ENCODE results near the gene ZBTB46.
"Not testable (repeated sequence)": the region's sequence is repeated elsewhere in the genome, so short reads cannot be mapped to it uniquely, and the experiment has no call there.

The ZBTB46 gene, protein sequence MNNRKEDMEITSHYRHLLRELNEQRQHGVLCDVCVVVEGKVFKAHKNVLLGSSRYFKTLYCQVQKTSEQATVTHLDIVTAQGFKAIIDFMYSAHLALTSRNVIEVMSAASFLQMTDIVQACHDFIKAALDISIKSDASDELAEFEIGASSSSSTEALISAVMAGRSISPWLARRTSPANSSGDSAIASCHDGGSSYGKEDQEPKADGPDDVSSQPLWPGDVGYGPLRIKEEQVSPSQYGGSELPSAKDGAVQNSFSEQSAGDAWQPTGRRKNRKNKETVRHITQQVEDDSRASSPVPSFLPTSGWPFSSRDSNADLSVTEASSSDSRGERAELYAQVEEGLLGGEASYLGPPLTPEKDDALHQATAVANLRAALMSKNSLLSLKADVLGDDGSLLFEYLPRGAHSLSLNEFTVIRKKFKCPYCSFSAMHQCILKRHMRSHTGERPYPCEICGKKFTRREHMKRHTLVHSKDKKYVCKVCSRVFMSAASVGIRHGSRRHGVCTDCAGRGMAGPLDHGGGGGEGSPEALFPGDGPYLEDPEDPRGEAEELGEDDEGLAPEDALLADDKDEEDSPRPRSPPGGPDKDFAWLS

DNA sequence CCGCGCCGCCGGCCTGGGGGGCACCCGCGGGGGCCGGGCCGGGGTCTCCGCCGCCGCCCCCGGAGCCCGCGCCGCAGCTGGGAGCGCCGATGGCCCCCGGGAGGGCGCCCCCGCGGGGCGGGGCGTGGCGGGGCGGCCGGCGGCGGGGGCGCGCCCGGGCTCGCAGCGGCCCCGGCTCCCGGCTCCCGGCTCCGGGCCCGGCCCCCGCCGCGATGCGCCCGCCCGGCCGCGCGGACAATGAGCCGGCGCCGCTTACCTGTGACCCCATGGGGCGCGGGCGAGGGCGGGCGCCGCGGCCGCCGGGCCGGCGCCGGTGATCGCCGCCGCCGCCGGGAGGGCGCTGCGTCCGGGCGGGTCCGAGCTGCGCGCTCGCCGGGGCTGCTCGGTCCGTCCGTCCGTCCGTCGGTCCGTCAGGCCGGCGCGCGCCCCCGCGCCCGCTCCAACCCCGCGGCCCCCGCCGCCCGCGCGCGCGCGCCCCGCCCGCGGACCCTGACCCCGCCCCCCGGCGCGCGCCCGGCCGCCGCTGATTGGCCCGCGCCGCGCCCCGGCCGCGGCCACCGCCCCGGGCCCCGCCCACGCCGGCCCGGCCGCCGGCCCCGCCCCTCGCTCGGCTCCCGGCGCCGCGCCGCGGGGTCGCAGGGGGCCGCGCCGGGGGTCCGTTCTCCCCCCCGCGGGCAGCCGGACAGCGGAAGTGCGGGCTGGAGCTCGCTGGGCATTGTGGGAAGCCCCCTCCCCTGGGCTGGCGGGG is at the start of gene ZBTB46:
Gene ZBTB46, minus strand, starts transcription at position 424 of the 748 bp plus-strand sequence. CDS start 40,507 bp downstream, outside the sequence.
- Histone ChIP-seq H3K27ac (ENCODE audit: extremely low read depth, low read depth, low read length) (no peak within 1 kb of the TSS; the same call in 1 of the 2 replicates), H3K9me3 (ENCODE audit: control insufficient read depth, insufficient read depth, low read depth, low read length) (no peaks in the 10 kb centered on the region), H3K4me1 (ENCODE audit: control insufficient read depth, insufficient read depth, low read length) (no peaks in the 10 kb centered on the region), H3K4me3 (ENCODE audit: low read depth, low read length) (peak within 1 kb of the TSS; percentile 42), H3K36me3 (ENCODE audit: control insufficient read depth in 2 of 2, insufficient read depth in 1 of 2, low read length in 2 of 2) (no peaks in the 10 kb centered on the region)
- POLR2A ChIA-PET = interaction anchor here (0.5 kb wide), 2 partner anchors 26 to 79 kb away, joined by 3 to 4 read pairs; no protein-coding TSS in a partner anchor
- TF ChIP-seq GLIS1 (tag by site-specific recombination; IDR thresholded peaks at IDR 0.05) (peak; percentile 48; the same call in 1 of the 2 replicates), FEZF1 (tag by site-specific recombination; IDR thresholded peaks at IDR 0.05) (no peak)
- CTCF ChIA-PET = no interaction called here

- TF ChIP-seq ZNF24 (tag by site-specific recombination; IDR thresholded peaks at IDR 0.05) = no peak
- no peak for TF ChIP-seq ZNF792 (tag by site-specific recombination; IDR thresholded peaks at IDR 0.05)
- peak; percentile 57 for TF ChIP-seq ZFHX2 (tag by site-specific recombination; conservative IDR thresholded peaks at IDR 0.05)
- TF ChIP-seq EGR2 (tag by site-specific recombination; IDR thresholded peaks at IDR 0.05; ENCODE audit: low read depth) = peak; percentile 58
- no peak for TF ChIP-seq ZNF174 (tag by site-specific recombination; IDR thresholded peaks at IDR 0.05)
- H3K9me3 ChIP-seq (ENCODE audit: control insufficient read depth, insufficient read depth, low read depth, low read length) = no peaks in the 10 kb centered on the region
- no peak overlapping the region for H3K4me3 ChIP-seq (ENCODE audit: low read depth, low read length)
- ChIA-PET CTCF (no interaction called here), POLR2A (interaction anchor here (0.6 to 1.3 kb wide), 2 partner anchors 14 to 133 kb away, joined by 3 read pairs; partner anchors contain the start of gene TPD52L2)
- no peaks in the 10 kb centered on the region for H3K4me1 ChIP-seq (ENCODE audit: control insufficient read depth, insufficient read depth, low read length)
- H3K27ac ChIP-seq (ENCODE audit: extremely low read depth, low read depth, low read length) = no peak overlapping the region
- H3K36me3 ChIP-seq (ENCODE audit: control insufficient read depth in 2 of 2, insufficient read depth in 1 of 2, low read length in 2 of 2) = peaks cover 6 to 77% of the 10 kb centered on the region in 2 experiments; a peak in 2 of 3 replicates
Measured at GRCh38 chr20:63878899-63879663, 48.0 kb upstream of the ZBTB46 start.

DNA sequence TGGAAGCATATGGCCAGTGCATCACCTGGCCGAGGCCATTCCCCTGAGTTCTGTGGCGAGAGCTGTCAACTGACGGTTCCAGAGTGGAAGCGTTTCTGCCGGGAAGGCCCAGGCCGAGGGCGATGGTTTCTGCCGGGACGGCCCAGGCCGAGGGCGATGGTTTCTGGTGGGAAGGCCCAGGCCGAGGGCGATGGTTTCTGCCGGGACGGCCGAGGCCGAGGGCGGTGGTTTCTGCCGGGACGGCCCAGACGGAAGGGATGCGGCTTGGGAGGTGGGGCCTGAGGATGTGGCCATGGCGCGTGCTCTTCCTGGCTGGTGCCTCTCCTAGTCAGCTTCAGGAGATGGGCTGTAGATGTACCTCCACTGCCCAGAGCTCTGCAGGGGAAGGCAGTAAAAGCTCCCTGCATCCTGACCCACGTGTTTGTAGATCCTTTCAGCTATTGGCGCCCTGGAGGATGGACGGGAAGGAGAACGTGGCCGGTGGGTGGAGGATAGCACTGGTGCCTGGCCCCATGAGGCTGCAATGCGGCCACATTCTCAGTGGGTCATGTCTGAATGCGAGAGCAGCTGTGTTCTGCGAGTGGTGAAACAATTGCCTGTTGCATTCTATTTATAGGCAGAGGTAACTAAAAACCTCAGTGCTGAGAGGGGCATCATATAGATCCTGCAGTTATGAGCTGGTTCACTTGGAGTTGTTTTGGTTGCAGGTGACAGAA is 46.8 kb upstream of the ZBTB46 start:
- H3K27ac ChIP-seq (ENCODE audit: extremely low read depth, low read depth, low read length) = no peak overlapping the region
- TF ChIP-seq ZNF169 (tag by site-specific recombination; IDR thresholded peaks at IDR 0.05) (no peak), SCRT2 (tag by site-specific recombination; IDR thresholded peaks at IDR 0.05) (peak; percentile 82)
- peaks cover 9 to 75% of the 10 kb centered on the region in 2 experiments; a peak in 2 of 3 replicates for H3K36me3 ChIP-seq (ENCODE audit: control insufficient read depth in 2 of 2, insufficient read depth in 1 of 2, low read length in 2 of 2)
- no peak overlapping the region for H3K4me3 ChIP-seq (ENCODE audit: low read depth, low read length)
- ChIA-PET CTCF (no interaction called here), POLR2A (interaction anchor here (0.6 to 1.3 kb wide), 2 partner anchors 13 to 132 kb away, joined by 3 read pairs; partner anchors contain the start of gene TPD52L2)
- no peaks in the 10 kb centered on the region for H3K4me1 ChIP-seq (ENCODE audit: control insufficient read depth, insufficient read depth, low read length)
- no peaks in the 10 kb centered on the region for H3K9me3 ChIP-seq (ENCODE audit: control insufficient read depth, insufficient read depth, low read depth, low read length)

GRCh38 chr20:63876489-63877036 is 45.5 kb upstream of the ZBTB46 start:
- no peak for TF ChIP-seq ZNF155 (tag by site-specific recombination; IDR thresholded peaks at IDR 0.05)
- no peak for TF ChIP-seq ZNF830 (tag by site-specific recombination; IDR thresholded peaks at IDR 0.05; ENCODE audit: low read depth)
- no peak for TF ChIP-seq ZNF133 (tag by site-specific recombination; IDR thresholded peaks at IDR 0.05)
- no peaks in the 10 kb centered on the region for H3K4me1 ChIP-seq (ENCODE audit: control insufficient read depth, insufficient read depth, low read length)
- ChIA-PET CTCF (interaction anchor here (0.6 to 0.7 kb wide), 2 partner anchors 114 to 327 kb away, joined by 3 to 5 read pairs; no protein-coding TSS in a partner anchor), POLR2A (interaction anchor here (0.6 to 2.7 kb wide), 2 partner anchors 11 to 152 kb away, joined by 3 to 18 read pairs; partner anchors contain the start of gene TPD52L2)
- no peaks in the 10 kb centered on the region for H3K9me3 ChIP-seq (ENCODE audit: control insufficient read depth, insufficient read depth, low read depth, low read length)
- no peak overlapping the region for H3K27ac ChIP-seq (ENCODE audit: extremely low read depth, low read depth, low read length)
- peaks cover 11 to 72% of the 10 kb centered on the region in 2 experiments; a peak in 2 of 3 replicates for H3K36me3 ChIP-seq (ENCODE audit: control insufficient read depth in 2 of 2, insufficient read depth in 1 of 2, low read length in 2 of 2)
- H3K4me3 ChIP-seq (ENCODE audit: low read depth, low read length) = no peak overlapping the region

GRCh38 chr20:63874241-63874640 is 43.2 kb upstream of the ZBTB46 start:
- not testable (repeated sequence) for H3K27ac ChIP-seq (ENCODE audit: extremely low read depth, low read depth, low read length); H3K4me1 ChIP-seq (ENCODE audit: control insufficient read depth, insufficient read depth, low read length); H3K4me3 ChIP-seq (ENCODE audit: low read depth, low read length); H3K9me3 ChIP-seq (ENCODE audit: control insufficient read depth, insufficient read depth, low read depth, low read length)
- H3K36me3 ChIP-seq (ENCODE audit: control insufficient read depth in 2 of 2, insufficient read depth in 1 of 2, low read length in 2 of 2) = peaks cover 31 to 85% of the 10 kb centered on the region in 2 experiments
- ChIA-PET POLR2A (interaction anchor here (0.7 to 1.1 kb wide), 2 partner anchors 10 to 385 kb away, joined by 3 to 6 read pairs; partner anchors contain the start of gene TPD52L2), CTCF (interaction anchor here (0.6 kb wide), 2 partner anchors 100 to 114 kb away, joined by 3 to 6 read pairs; no protein-coding TSS in a partner anchor)
